Stomach smooth muscle (tissue), 2 donors: ENCODE measurements around the gene GPX3.

Experiments used
- H3K27ac ChIP-seq: one replicate; pipeline ENCODE4 v1.7.0; 2013; ENCODE audit warnings: mild to moderate bottlenecking, low read length, inconsistent platforms
- H3K27me3 ChIP-seq, 2 donors: one replicate each; pipeline ENCODE4 v1.7.0; 2013; ENCODE audit warnings: low read length in 2 of 2; ENCODE audit not compliant: insufficient read depth in 2 of 2, control insufficient read depth in 1 of 2
- H3K36me3 ChIP-seq, 2 donors: one replicate each; pipeline ENCODE4 v1.7.0; 2013; ENCODE audit warnings: low read length in 2 of 2; ENCODE audit not compliant: control insufficient read depth in 2 of 2, insufficient read depth in 2 of 2
- H3K4me1 ChIP-seq: one replicate; pipeline ENCODE4 v1.7.0; 2013; ENCODE audit warnings: low read length; ENCODE audit not compliant: control insufficient read depth, insufficient read depth
- H3K4me3 ChIP-seq, 2 donors: one replicate each; pipeline ENCODE4 v1.7.0; 2013; ENCODE audit warnings: low read length in 2 of 2
- H3K9ac ChIP-seq, 2 donors: one replicate each; pipeline ENCODE4 v1.7.0; 2013; ENCODE audit warnings: low read length in 2 of 2, mild to moderate bottlenecking in 1 of 2
- H3K9me3 ChIP-seq, 2 donors: one replicate each; pipeline ENCODE4 v1.7.0; 2013; ENCODE audit warnings: low read length in 2 of 2; ENCODE audit not compliant: control insufficient read depth in 2 of 2
- donor health status: healthy.
- donor health status: Pancreatic carcinoma.

GPX3 gene

DNA sequence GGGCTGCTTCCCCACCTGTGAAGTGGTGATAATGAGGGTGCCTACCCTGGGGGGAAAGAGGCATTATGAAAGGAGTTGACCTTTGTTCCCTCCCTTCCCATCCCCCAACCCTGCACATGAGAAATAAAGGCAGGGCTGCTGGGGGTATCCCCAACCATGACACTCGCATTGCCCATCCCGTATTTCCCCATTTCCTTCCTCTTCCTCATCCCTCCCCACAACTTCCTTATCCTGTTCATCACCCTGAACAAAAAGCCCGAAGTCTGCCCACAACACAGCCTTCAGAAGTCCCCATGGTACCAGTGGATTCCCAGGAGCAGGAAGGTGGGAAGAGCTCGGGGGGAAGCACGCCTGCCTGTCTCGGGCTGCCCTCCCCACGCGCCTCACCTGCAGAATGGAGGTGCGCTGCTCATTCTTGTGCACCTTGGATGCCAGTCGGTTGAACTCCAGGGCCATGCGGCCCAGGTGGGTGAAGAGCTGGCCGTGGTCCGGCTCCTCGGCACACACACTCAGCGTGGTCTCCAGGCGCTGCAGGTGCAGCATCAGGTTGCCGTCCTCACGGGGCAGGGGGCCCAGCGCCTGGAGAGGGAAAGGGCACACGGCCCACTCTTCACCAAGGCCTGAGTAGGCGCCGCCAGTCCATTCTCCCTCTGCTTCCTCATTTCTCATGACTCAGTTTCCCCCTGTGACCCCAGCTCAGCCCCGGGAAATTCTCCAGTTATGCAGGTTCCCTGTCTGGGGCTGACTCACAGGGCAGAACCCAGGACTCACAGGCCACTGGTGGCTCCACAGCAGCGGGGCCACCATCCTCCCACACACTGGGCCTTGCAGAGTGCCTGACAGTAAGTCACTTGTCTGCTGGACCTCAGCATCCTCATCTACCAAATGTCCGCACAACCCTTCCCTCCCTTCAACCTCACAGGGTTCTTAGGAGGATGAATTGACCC, 36.3 kb downstream of the GPX3 start:
- Histone ChIP-seq H3K9ac (no peak overlapping the region), H3K9me3 (no peaks in the 10 kb centered on the region), H3K4me1 (peaks cover 26% of the 10 kb centered on the region), H3K36me3 (peaks cover 26 to 57% of the 10 kb centered on the region in 2 donors), H3K27ac (no peak overlapping the region), H3K27me3 (no peaks in the 10 kb centered on the region), H3K4me3 (no peak overlapping the region)

DNA sequence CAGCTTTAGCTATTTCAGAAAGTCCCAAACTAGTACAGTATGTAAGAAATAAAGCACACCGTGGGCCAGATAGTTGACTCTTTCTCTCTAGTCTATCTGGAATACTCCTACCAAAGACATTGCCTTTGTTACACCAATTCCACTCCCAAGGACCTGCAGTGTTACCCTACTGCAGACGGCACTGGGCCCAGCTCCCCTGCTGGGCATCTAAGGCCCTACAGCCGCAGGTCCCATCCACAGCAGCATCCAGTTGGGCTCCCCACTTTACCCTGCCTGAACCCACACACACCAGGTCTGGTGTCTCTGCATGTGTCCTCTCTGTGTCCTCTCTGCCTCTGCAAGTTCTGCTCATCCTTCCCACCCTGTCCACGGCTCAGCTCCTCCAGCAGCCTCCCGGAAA, 37.9 kb downstream of the GPX3 start:
- no peaks in the 10 kb centered on the region for H3K27me3 ChIP-seq
- no peak overlapping the region for H3K4me3 ChIP-seq
- peaks cover 29 to 65% of the 10 kb centered on the region in 2 donors for H3K36me3 ChIP-seq
- no peak overlapping the region for H3K27ac ChIP-seq
- H3K9ac ChIP-seq = no peak overlapping the region
- no peaks in the 10 kb centered on the region for H3K9me3 ChIP-seq
- peaks cover 32% of the 10 kb centered on the region for H3K4me1 ChIP-seq

DNA sequence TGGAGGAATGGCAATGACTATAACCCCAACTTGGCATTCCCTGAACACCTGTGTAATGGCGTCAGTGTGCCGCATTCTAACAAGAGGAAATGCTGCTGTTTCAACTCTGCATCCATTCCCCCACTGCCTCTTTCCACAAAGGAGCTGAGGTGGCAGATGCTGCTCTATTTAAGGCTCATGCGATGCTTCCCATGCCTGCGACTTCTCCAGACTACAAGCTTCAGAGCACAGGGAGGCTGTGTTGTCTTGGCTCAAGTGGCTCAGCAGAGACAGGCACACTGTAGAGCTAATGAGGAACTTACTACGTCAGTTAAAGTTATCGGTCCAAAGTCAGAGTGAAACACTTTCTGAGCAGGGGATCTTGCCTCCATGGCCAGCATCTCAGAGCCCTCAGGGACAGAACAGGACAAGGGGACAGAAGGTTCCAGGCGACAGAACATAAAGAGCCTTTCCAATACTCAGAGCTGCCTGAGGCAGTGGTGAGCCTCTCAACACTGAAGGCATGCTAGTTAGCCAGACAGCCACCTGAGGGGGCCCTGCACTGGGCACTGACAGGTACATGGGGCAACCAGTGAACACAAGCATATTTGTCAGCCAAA, 38.6 kb downstream of the GPX3 start:
- no peaks in the 10 kb centered on the region for H3K27me3 ChIP-seq

DNA sequence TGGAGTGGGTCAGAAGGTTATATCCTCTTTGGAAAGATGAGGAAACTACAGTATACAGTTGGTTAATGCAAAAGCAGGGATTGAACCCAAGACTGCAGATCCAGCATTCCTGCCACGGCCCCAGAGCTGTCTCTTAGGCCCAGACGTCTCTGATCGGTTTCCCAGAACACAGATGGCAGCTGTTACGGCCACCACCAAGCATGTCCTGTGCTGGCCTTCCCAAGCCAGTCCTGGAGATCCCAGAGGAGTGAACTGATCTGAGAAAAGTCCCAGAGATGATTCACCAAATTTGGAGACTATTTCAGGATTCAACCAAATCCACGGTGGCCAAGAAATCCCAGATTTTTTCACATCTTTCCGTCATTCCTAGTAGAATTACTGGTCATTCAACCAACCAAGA, 40.4 kb downstream of the GPX3 start:
- H3K4me1 ChIP-seq = peaks cover 50% of the 10 kb centered on the region
- H3K27me3 ChIP-seq = no peaks in the 10 kb centered on the region
- H3K9me3 ChIP-seq = no peaks in the 10 kb centered on the region
- no peak overlapping the region for H3K9ac ChIP-seq
- H3K4me3 ChIP-seq = no peak overlapping the region
- no peak overlapping the region for H3K27ac ChIP-seq
- peaks cover 15 to 48% of the 10 kb centered on the region in 2 donors for H3K36me3 ChIP-seq

More for the DNA sequence above, 38.6 kb downstream of the GPX3 start:
- Histone ChIP-seq H3K36me3 (peaks cover 25 to 58% of the 10 kb centered on the region in 2 donors), H3K27ac (no peak overlapping the region), H3K9me3 (no peaks in the 10 kb centered on the region), H3K4me3 (no peak overlapping the region), H3K9ac (no peak overlapping the region), H3K4me1 (peaks cover 39% of the 10 kb centered on the region)

DNA sequence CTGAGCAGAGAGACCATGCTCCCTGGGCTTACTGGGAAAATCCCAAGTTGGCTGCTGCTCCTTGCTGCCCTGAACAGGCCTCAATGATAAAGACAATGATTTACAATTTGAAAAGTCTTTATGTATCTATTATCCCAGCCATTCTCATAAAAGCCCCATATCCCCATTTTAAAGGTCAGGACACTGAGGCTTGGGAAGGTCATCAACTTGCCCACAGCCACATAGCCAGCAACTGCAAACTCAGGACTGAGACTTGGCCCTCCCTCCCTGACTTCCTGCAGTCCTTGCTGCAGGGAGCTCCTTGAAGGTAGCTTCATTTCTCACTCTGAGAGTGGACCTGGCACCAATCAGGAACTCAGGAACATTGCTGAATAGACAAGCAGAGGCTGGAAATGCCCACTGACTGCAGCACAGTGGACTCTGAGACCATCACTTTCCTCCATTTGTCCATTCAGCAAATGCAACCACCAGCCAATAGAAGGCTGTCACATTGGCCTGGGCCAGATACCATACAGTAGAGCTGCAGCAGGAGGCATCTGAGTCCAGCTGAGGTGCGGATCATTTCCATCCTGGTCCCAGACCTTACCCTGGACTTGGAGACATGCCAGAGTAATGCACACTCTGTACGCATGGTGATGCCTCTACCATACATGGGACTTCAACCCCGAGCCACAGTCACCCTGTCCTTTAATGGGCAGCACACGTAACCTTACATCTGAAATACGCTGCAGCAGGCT, 42.2 kb downstream of the GPX3 start:
- H3K4me1 ChIP-seq = peaks cover 63% of the 10 kb centered on the region
- H3K36me3 ChIP-seq = peaks cover 16 to 41% of the 10 kb centered on the region in 2 donors
- no peaks in the 10 kb centered on the region for H3K9me3 ChIP-seq
- H3K27me3 ChIP-seq = no peaks in the 10 kb centered on the region
- H3K9ac ChIP-seq = no peak overlapping the region
- peak overlapping the region; percentile 37 for H3K27ac ChIP-seq
- peak overlapping the region in 1 of 2 donors; percentile 15 for H3K4me3 ChIP-seq

DNA sequence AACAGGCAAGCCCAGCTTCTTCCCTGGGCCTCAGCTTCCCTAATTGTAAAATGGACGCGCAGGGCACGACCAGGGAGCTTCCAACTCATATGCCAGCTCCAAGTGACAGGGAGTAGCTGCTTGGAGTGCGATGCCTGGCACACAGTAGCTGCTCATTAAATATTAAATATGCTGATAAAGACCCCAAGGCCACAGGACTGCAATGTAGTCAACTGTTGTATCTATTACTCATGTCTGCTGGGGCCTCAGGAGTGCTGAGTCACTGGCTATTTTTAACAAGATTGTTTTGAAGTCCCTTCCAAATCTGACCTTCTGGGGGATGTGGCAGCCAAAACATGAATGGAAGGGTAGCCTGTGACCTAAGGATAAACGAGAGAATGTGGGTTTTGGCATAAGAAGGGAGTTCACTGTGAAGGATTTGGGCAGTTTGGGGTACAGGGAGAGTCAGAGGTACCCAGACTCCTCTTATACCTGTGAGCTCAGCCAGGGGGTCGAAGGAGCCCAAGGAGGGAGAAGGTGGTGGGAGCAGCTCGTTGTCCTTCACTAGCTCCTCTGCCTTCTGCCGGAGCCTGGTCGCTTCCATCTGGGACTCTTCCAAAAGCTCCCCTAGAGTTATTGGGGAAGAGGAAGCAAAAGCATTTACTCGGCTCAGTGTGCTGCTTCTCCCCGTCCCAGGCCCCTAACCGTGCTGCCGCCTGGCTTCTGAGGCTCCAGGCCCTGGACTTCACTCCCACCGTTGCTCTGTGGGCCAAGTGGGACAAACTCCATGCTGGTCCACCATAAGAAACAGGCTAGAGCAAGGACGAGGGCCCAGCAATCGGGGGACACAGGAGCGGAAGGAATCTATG, 43.0 kb downstream of the GPX3 start:
- peaks cover 71% of the 10 kb centered on the region for H3K4me1 ChIP-seq
- H3K4me3 ChIP-seq = peak overlapping the region; percentile 7 to 22

DNA sequence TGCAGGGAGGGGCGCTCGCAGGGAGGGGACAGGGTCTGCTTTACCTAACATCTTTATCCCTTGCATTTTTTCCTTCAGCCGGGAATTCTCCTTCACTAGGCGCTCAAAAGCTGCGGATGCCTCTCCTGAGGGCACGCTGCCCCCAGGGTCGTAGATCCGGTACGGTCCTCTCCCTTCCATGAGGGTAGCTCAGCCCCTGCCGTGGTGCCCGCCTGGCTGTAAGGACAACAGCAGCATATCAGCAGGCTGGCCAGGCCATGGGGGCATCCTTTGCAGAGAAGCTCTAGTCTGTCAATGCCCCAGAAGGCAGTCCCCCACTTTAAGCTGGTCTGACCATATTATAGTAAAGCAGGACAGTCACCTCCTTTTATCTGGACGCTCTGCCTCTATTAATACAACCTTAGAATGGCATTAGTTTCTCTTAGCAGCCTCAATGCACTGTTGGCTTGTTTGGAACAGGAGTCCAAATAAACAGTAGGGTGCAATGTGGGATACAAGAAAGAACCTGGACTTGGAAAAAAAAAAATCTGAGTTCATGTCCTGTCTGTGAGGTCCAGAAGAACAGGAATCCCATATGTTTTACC, 44.6 kb downstream of the GPX3 start:
- Histone ChIP-seq H3K9ac (no peak overlapping the region), H3K4me1 (peaks cover 74% of the 10 kb centered on the region), H3K4me3 (no peak overlapping the region), H3K27ac (no peak overlapping the region), H3K9me3 (no peaks in the 10 kb centered on the region), H3K27me3 (no peaks in the 10 kb centered on the region), H3K36me3 (peaks cover 10 to 30% of the 10 kb centered on the region in 2 donors)

More for the DNA sequence above, 43.0 kb downstream of the GPX3 start:
- Histone ChIP-seq H3K9ac (peak overlapping the region in 1 of 2 donors; percentile 13), H3K36me3 (peaks cover 16 to 40% of the 10 kb centered on the region in 2 donors), H3K27me3 (no peaks in the 10 kb centered on the region), H3K27ac (peak overlapping the region; percentile 37), H3K9me3 (no peaks in the 10 kb centered on the region)

DNA sequence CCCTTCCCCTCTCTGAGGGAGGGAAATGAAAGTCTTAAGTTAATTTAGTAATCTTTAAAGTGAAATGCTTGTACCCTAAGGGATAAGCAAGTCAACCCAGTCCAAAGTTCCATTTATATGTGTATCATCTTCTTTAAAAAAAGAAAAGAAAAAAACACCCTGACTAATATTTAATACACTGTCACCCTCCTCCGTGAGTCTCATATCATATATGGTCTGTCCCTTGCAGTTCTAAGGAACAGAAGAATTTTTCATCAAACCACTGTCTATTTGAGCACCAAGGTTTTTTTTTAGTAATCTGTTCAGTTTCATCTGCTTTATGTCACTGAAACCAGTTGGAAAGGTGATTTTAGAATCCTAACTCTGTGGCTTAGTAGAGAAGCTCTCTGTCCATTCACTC, 45.2 kb downstream of the GPX3 start:
- no peaks in the 10 kb centered on the region for H3K9me3 ChIP-seq
- no peaks in the 10 kb centered on the region for H3K27me3 ChIP-seq
- peaks cover 72% of the 10 kb centered on the region for H3K4me1 ChIP-seq
- H3K9ac ChIP-seq = no peak overlapping the region
- peaks cover 10 to 25% of the 10 kb centered on the region in 2 donors for H3K36me3 ChIP-seq
- no peak overlapping the region for H3K4me3 ChIP-seq
- no peak overlapping the region for H3K27ac ChIP-seq

DNA sequence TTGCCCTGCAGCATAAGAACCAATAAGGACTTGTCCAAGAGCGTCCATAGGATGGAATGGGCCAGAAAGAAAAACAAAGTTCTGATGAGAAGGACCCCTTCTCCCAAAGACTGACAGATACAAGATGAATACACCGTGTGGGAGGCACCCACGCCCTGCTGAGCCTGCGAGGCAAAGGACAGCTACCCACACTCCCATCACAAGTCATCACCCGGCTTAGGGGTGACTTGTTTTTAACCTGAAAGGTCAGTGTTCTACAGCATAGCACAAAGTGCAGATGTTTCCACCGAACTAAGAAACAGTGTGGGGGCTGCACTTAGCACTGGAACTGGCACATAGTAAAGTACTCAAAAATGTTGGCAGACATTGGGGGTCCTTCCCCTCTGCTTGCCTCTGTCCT, 46.5 kb downstream of the GPX3 start:
- H3K4me1 ChIP-seq = peaks cover 73% of the 10 kb centered on the region

More for the DNA sequence above, 46.5 kb downstream of the GPX3 start:
- Histone ChIP-seq H3K27ac (no peak overlapping the region), H3K9me3 (no peaks in the 10 kb centered on the region), H3K4me3 (no peak overlapping the region), H3K9ac (no peak overlapping the region), H3K36me3 (peaks cover 5 to 14% of the 10 kb centered on the region in 2 donors), H3K27me3 (no peaks in the 10 kb centered on the region)
